GM18499 (cell line): ENCODE results near the gene TIMD4.
"Not testable (repeated sequence)": the region's sequence is repeated elsewhere in the genome, so short reads cannot be mapped to it uniquely, and the experiment has no call there.

Source experiments
- ATAC-seq: cut with Tn5 transposase; IDR thresholded peaks from one replicate; pipeline ENCODE4 v1.9.1; 2021; ENCODE audit warnings: moderate number of reproducible peaks; ENCODE audit not compliant: insufficient read depth, unreplicated experiment

TIMD4 gene

GRCh38 chr5:156963125-156963524 is at the start of gene TIMD4:
Gene TIMD4 (minus strand): TSS chr5:156963226. CDS start chr5:156963198, 28 bp downstream.
- ATAC-seq: no peak

- ATAC-seq: no peak
Observed at GRCh38 chr5:157006262-157006661, 43.2 kb upstream of the TIMD4 start.

GRCh38 chr5:157004893-157005551 is 42.0 kb upstream of the TIMD4 start:
- no peak for ATAC-seq

- ATAC-seq: no peak
Observed at GRCh38 chr5:156991714-156992113, 28.7 kb upstream of the TIMD4 start.

- no peak for ATAC-seq
Observed at GRCh38 chr5:156984064-156984463, 21.0 kb upstream of the TIMD4 start.

GRCh38 chr5:156981481-156981880 is 18.5 kb upstream of the TIMD4 start:
- ATAC-seq: no peak

GRCh38 chr5:156974328-156974727 is 11.3 kb upstream of the TIMD4 start:
- ATAC-seq: no peak

GRCh38 chr5:156971848-156972525 is 9.0 kb upstream of the TIMD4 start:
- ATAC-seq: no peak

GRCh38 chr5:156971415-156971814 is 8.4 kb upstream of the TIMD4 start:
- no peak for ATAC-seq

GRCh38 chr5:156967386-156967785 is 4.4 kb upstream of the TIMD4 start:
- ATAC-seq: not testable (repeated sequence)

GRCh38 chr5:156956321-156956720 is 6.7 kb downstream of the TIMD4 start:
- ATAC-seq: no peak

- ATAC-seq: no peak
Observed at GRCh38 chr5:156951359-156951758, 11.7 kb downstream of the TIMD4 start.

GRCh38 chr5:156950716-156951115 is 12.3 kb downstream of the TIMD4 start:
- ATAC-seq: no peak

GRCh38 chr5:156949424-156949823 is 13.6 kb downstream of the TIMD4 start:
- no peak for ATAC-seq

- no peak for ATAC-seq
Observed at GRCh38 chr5:156947925-156948324, 15.1 kb downstream of the TIMD4 start.

- ATAC-seq: peak; percentile 96
Observed at GRCh38 chr5:156942064-156942463, 21.0 kb downstream of the TIMD4 start.

GRCh38 chr5:156940462-156940861 is 22.6 kb downstream of the TIMD4 start:
- ATAC-seq: not testable (repeated sequence)

GRCh38 chr5:156936972-156937371 is 26.1 kb downstream of the TIMD4 start:
- no peak for ATAC-seq

- no peak for ATAC-seq
Observed at GRCh38 chr5:156934450-156935211, 28.4 kb downstream of the TIMD4 start.

GRCh38 chr5:156929366-156929948 is 33.6 kb downstream of the TIMD4 start:
- no peak for ATAC-seq

GRCh38 chr5:156927545-156927944 is 35.5 kb downstream of the TIMD4 start:
- ATAC-seq: no peak
